ENCODE measurements around the gene SAMD8.

Gene SAMD8

GRCh38 chr10:75230600-75231038 is 119.2 kb downstream of the SAMD8 start:
- in situ Hi-C loops (cut with HindIII; ENCODE audit: low pct_ligation_motif_present, low pct_unique_long_range_greater_than_20kb, low sequenced_read_pairs), result no loop called here
- peak; percentile 92 for DNase-seq
